HG03460 (cell line): Measurements from ENCODE around the gene NDST1.

ENCODE experiments used
- ATAC-seq: cut with Tn5 transposase; IDR thresholded peaks from one replicate; pipeline ENCODE4 v1.9.1; 2021; ENCODE audit not compliant: unreplicated experiment

NDST1 gene

GRCh38 chr5:150540615-150541396 lies 32.9 kb downstream of the NDST1 start:
- ATAC-seq, result no peak

DNA sequence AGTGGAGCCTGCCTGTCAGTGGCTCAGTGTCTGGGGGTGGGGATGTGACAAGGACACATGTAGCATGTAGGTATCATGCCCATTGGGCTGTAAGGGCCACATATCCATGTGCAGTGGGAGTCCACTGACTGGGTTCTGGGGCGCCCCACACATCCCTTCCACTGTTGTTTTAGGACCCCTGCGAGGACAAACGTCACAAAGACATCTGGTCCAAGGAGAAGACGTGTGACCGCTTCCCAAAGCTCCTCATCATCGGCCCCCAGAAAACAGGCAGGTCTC lies 33.4 kb downstream of the NDST1 start:
- ATAC-seq, result no peak

DNA sequence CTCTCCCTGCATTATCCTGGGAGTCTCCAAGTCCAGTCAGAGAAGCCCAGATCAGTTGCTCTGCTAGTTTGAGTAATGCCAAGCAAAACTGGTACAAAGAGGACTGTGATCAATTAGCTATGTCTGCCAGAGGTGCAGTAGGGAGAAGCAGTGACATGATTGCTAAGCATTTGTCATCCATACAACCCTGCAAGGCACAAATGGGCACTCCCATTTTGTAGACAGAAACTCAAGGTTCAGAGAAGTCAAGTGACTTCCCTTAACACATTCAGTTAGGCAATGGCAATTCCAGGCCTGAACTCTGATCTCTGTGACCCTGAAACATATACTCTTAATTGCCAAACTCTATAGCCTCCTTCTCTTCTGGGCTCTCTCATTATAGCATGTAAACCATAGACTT lies 34.0 kb downstream of the NDST1 start:
- ATAC-seq, result no peak

- no peak for ATAC-seq
Measured at GRCh38 chr5:150542933-150543445, 35.1 kb downstream of the NDST1 start.

DNA sequence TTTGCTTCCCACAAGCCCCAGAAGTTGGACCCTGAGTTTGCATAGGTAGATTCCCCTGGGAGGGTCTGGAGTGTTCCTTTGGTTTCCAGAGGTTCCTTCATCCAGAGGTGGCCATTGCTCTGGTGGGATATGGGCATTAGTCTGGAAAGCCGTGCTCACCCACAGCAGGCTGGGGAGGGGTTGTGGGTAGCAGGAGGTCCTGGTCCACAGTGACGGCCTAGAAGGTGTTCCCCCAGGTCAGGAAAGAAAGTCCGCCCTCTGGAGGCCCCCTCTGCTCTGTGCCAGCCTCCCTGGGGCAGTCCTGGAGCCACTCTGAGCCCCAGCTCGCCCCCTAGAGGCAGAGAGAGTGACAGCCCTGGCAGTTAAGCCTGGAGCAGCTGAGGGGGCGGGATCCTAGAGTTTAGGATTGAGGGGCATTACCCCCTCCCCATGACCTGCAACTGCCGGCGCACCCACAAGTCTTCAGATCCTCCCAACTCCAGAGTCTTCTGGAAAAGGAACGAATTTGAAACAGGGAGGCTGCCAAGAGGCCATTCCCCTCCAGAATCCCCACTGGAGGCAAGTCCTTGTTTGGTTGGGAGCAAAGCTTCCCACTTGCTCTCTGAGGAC lies 36.8 kb downstream of the NDST1 start:
- peak; percentile 82 for ATAC-seq

GRCh38 chr5:150545246-150545645 lies 37.3 kb downstream of the NDST1 start:
- no peak for ATAC-seq

GRCh38 chr5:150548123-150548522 lies 40.2 kb downstream of the NDST1 start:
- no peak for ATAC-seq

DNA sequence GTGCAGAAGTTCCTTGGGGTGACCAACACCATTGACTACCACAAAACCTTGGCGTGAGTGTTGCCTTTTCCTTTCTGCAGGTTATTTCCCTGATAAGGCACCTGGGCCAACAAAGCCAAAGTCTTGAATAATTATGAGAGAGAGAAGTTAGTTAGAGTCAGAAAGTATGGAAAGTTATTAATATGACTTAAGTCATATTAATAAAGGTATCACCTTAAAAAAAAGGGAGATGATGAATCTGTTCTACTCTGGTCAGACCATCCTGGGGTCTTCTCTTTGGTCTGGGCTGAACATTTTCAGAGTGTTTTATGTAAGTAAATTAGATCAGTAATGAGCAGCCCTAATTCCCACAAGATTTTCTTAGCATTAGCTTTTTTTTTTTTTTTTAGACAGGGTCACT lies 41.8 kb downstream of the NDST1 start:
- no peak for ATAC-seq

GRCh38 chr5:150550286-150550685 lies 42.4 kb downstream of the NDST1 start:
- no peak for ATAC-seq

DNA sequence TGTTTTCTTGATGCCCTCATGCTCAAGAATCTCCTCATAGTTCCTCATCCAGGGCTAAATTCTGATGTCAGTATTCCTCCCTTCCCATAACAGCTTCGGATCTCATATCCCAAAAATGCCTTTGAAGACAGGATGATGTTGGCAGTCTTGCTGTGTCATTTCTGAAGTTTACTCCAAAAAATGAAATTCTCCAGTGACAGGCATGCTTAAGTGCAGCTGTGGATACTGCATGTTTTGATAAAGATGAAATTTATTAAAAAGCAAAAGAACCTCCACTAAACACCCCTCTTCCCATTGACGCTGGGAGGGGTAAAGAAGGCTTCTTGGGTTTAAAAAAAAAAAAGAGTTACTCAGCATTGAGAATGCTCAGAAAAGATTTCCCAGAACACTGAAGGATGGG lies 43.1 kb downstream of the NDST1 start:
- no peak for ATAC-seq

GRCh38 chr5:150553402-150553801 lies 45.5 kb downstream of the NDST1 start:
- ATAC-seq, result no peak

DNA sequence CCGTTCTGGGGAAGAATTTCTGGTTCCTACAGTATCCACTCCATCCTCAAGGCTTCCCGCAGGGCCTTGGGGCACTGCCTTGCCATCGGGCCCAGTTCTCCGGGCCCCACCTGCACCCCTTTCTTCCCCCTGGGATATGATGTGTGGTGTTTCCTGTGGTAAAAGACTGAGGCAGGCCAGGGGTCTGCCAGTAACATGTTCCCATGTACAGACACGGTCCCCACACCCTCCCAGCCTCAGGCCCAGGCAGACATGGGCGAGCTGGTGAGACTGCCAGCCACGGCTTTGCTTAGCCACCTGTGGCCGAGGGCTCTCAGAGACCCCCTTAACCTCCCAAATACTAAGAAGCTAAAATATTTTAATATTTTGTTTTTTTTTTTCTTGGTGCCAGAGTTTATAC lies 46.0 kb downstream of the NDST1 start:
- ATAC-seq, result no peak

- ATAC-seq, result no peak
Measured at GRCh38 chr5:150554857-150555256, 46.9 kb downstream of the NDST1 start.

DNA sequence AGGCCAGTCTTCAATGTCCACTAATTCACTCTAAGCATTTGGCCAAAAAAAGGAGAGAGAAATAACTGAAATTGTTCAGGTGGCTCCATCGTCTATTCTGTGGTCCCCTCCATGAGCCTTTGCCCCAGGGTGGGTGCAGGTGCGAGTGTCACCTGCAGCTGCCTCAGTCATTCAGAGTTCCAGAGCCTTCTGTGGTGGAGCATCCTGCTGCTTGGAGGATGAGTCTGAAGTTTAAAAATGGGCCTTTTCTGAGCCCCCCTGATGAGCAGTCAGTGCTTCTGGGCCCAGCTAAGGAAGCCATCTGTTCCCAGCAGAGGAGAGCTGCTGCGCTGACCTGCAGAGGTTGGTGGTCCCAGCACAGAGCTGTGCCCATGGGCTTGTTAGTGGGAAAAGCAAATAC lies 48.2 kb downstream of the NDST1 start:
- no peak for ATAC-seq

GRCh38 chr5:150556859-150557508 lies 49.1 kb downstream of the NDST1 start:
- ATAC-seq, result no peak

DNA sequence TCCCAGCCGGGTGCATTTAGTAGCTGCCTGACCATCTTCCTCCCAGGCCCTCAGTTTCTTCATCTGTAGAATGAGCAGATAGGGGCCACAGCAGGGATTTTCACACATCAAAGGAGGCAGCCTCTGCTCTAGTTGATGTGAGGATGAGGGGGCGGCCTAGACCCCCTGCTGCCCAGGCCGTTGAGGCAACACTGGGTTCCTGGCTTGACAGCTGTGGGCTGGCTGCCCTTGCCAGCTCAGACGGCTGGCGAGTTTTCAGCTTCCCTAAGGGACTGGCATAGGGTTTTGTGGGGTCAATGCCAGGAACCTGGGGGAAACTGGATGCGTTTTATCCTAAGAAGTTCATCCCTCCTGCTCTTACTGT lies 49.6 kb downstream of the NDST1 start:
- ATAC-seq, result no peak

GRCh38 chr5:150558088-150558621 lies 50.2 kb downstream of the NDST1 start:
- ATAC-seq, result no peak

- no peak for ATAC-seq
Measured at GRCh38 chr5:150559088-150559487, 51.2 kb downstream of the NDST1 start.

DNA sequence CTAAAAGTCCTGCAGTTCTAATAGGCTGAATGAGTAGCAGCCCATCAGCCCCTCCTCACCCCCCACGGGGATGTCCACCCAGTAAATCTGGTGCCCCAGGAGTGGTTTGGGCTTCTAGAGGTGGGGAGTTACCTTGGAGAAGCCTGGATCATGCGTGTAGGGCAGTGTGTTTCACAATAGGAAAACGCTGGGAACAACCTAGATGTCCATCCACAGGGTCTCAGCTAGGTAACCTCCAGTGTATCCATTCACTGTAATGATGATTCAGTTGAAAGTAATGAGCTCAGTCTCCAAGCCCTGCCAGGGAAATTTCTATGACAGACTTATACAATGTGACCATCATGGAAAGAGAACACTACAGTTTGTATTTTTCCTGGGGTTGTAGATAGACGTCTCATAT lies 51.8 kb downstream of the NDST1 start:
- ATAC-seq, result no peak

DNA sequence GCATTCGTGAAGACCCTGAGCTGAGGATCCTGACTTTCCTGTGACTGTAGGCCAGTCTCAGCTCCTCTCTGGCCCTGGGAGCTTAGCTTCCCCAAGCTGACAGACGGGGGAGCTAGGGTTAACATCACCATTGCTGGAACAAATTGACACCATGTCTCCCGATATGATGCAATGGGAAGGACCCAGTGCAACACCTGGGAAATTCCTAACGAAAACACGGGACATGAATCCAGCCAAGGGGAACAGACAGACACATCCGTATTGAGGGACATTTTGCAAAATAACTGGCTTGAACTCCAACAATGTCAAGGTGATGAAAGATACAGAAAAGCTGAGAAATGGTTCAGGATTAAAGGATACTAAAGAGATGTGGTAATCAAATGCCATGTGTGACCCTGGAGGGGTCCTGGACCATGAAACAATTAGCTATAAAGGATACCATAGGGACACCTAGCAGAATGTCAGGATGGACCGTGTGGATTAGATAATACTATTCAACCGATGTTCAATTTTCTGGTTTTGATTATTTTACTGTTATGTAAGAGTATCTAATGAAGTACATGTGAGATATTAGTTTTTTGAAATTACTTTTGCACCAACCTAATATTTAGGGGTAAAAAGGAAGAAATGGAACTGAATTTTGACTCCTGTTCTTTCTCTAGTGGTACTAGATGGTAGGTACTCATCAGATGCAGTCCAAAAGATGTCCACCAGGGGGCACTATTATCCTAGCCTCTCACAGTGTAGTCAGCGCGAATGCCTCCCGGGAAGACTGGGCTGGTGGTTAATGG lies 52.7 kb downstream of the NDST1 start:
- ATAC-seq, result peak; percentile 73

DNA sequence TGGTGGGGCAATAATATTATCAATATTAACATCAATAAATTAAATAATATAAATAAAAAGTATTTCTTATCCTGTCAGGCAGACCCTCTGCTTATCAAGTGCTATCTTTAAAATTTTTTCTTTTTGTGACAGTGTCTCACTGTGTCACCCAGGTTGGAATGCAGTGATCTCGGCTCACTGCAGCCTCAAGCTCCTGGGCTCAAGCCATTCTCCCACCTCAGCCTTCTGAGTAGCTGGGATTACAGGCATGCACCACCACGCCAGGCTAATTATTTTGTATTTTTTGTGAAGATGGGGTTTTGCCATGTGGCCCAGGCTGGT lies 53.2 kb downstream of the NDST1 start:
- no peak for ATAC-seq
